Testis (tissue), 2 donors: ENCODE measurements around the gene C16orf86.

Experiments used
- POLR2A ChIP-seq: fragments of 450-650 bp; IDR thresholded peaks from one replicate; pipeline ENCODE4 v1.6.1; 2017; ENCODE audit warnings: antibody characterized with exemption, mild to moderate bottlenecking, moderate library complexity
- TF ChIP-seq, protein P1 (sequence below), 3 experiments: fragments of 450-650 bp in 2 of 3; fragments of 200-600 bp in 1 of 3; sonication (generic) in 1 of 3; IDR thresholded peaks; one replicate each; pipeline ENCODE4 v1.5.1; 2016 to 2019; ENCODE audit warnings: antibody characterized with exemption in 3 of 3, mild to moderate bottlenecking in 2 of 3, moderate library complexity in 1 of 3

- TF ChIP-seq, protein P1, sequence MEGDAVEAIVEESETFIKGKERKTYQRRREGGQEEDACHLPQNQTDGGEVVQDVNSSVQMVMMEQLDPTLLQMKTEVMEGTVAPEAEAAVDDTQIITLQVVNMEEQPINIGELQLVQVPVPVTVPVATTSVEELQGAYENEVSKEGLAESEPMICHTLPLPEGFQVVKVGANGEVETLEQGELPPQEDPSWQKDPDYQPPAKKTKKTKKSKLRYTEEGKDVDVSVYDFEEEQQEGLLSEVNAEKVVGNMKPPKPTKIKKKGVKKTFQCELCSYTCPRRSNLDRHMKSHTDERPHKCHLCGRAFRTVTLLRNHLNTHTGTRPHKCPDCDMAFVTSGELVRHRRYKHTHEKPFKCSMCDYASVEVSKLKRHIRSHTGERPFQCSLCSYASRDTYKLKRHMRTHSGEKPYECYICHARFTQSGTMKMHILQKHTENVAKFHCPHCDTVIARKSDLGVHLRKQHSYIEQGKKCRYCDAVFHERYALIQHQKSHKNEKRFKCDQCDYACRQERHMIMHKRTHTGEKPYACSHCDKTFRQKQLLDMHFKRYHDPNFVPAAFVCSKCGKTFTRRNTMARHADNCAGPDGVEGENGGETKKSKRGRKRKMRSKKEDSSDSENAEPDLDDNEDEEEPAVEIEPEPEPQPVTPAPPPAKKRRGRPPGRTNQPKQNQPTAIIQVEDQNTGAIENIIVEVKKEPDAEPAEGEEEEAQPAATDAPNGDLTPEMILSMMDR (IDR thresholded peaks at IDR 0.05) = no peak
- no peak for TF ChIP-seq POLR2A
Measured at GRCh38 chr16:67704110-67704509, 37.5 kb downstream of the C16orf86 start.
